IPS-18a (cell line): ENCODE results near the gene ZNF480.
A peak's percentile ranks its signal among the peaks of the same experiment; 100 is the strongest.
"Not testable (repeated sequence)": the region's sequence is repeated elsewhere in the genome, so short reads cannot be mapped to it uniquely, and the experiment has no call there.

Experiments
- H3K27ac ChIP-seq: one replicate; pipeline ENCODE4 v1.5.1; 2013; ENCODE audit warnings: low read length
- H3K27me3 ChIP-seq: one replicate; pipeline ENCODE4 v1.6.1; 2013; ENCODE audit warnings: mild to moderate bottlenecking, low read length; ENCODE audit not compliant: control insufficient read depth, insufficient read depth
- H3K36me3 ChIP-seq: one replicate; pipeline ENCODE4 v1.6.1; 2013; ENCODE audit warnings: low read depth, low read length; ENCODE audit not compliant: control insufficient read depth
- H3K4me1 ChIP-seq: one replicate; pipeline ENCODE4 v1.6.1; 2013; ENCODE audit warnings: low read depth, low read length; ENCODE audit not compliant: control insufficient read depth
- H3K4me3 ChIP-seq: one replicate; pipeline ENCODE4 v1.5.1; 2013; ENCODE audit warnings: low read length
- H3K9ac ChIP-seq: one replicate; pipeline ENCODE4 v1.6.1; 2013; ENCODE audit warnings: mild to moderate bottlenecking, low read length, moderate library complexity
- H3K9me3 ChIP-seq: one replicate; pipeline ENCODE4 v1.6.1; 2013; ENCODE audit warnings: low read depth, low read length; ENCODE audit not compliant: control insufficient read depth

ZNF480 gene

GRCh38 chr19:52291781-52292180 lies 5.2 kb upstream of the ZNF480 start:
- Histone ChIP-seq H3K9ac (no peak overlapping the region), H3K9me3 (no peaks in the 10 kb centered on the region), H3K27me3 (peaks cover 8% of the 10 kb centered on the region), H3K4me3 (no peak overlapping the region), H3K27ac (no peak overlapping the region), H3K36me3 (peaks cover 23% of the 10 kb centered on the region), H3K4me1 (no peaks in the 10 kb centered on the region)

DNA sequence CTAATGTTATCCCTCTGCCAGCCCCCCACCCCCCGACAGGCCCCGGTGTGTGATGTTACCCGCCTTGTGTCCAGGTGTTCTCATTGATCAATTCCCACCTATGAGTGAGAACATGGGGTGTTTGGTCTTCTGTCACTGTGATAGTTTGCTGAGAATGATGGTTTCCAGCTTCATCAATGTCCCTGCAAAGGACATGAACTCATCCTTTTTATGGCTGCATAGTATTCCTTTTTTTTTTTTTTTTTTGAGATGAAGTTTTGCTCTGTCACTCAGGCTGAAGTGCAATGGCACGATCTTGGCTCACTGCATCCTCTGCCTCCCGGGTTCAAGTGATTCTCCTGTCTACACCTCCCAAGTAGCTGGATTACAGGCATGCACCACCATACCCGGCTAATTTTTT lies 4.0 kb upstream of the ZNF480 start:
- peaks cover 23% of the 10 kb centered on the region for H3K36me3 ChIP-seq
- H3K4me1 ChIP-seq, H3K9me3 ChIP-seq, H3K27ac ChIP-seq, H3K9ac ChIP-seq, H3K27me3 ChIP-seq, H3K4me3 ChIP-seq: not testable (repeated sequence)

GRCh38 chr19:52296400-52296772 lies 583 bp upstream of the ZNF480 start:
- no peaks in the 10 kb centered on the region for H3K9me3 ChIP-seq
- H3K27me3 ChIP-seq: peaks cover 8% of the 10 kb centered on the region
- H3K36me3 ChIP-seq: peaks cover 19% of the 10 kb centered on the region
- H3K4me1 ChIP-seq: peaks cover 4% of the 10 kb centered on the region
- peak overlapping the region; percentile 59 for H3K4me3 ChIP-seq
- no peak overlapping the region for H3K9ac ChIP-seq
- H3K27ac ChIP-seq: no peak overlapping the region

DNA sequence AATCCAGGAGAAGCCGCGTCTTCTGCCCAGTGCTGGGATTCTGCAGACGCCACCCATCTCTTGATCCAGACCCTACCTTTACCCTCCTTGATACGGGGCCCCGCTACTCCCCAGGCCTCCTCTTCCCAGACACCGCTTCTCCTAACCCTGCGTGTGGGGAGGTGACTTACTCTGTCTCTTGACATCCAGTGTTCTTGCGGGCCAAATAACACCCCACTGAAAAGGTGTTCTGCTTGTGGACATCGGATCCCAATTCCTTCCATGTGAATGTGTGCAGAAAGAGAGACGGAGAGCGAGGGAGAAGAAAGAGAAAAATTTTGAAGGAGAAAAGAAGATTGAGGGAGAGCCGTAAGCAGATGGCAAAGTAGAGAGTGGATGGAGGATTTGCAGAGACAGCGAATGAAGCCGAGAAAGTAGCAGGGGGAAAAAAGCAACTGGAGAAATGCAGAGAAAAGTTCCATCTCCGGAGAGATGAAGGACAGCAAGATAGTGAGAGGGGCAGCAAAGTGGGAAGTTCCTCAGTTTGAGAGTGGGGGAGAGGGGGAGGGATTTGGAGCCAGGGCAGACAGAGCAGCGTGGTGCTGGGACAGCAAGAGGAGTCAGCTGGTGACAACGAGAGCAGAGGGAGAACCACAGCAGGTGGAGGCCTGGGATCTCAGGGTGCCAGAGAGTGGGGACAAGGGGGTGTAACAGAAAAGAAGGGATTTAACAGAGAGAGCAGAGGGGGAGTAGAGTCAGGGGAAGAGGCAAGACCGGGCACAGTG lies 814 bp downstream of the ZNF480 start:
- Histone ChIP-seq H3K4me3 (peak overlapping the region; percentile 92), H3K27me3 (peaks cover 8% of the 10 kb centered on the region), H3K4me1 (peaks cover 4% of the 10 kb centered on the region), H3K9ac (peak overlapping the region; percentile 93), H3K36me3 (peaks cover 29% of the 10 kb centered on the region), H3K27ac (no peak overlapping the region), H3K9me3 (no peaks in the 10 kb centered on the region)

GRCh38 chr19:52307275-52307674 lies 10.3 kb downstream of the ZNF480 start:
- H3K9ac ChIP-seq: no peak overlapping the region
- H3K9me3 ChIP-seq: peaks cover 63% of the 10 kb centered on the region
- no peaks in the 10 kb centered on the region for H3K4me1 ChIP-seq
- H3K27me3 ChIP-seq: no peaks in the 10 kb centered on the region
- H3K4me3 ChIP-seq: no peak overlapping the region
- no peak overlapping the region for H3K27ac ChIP-seq
- peaks cover 38% of the 10 kb centered on the region for H3K36me3 ChIP-seq

- Histone ChIP-seq H3K9ac (no peak overlapping the region), H3K4me3 (peak overlapping the region; percentile 18), H3K27ac (no peak overlapping the region), H3K27me3 (no peaks in the 10 kb centered on the region), H3K4me1 (no peaks in the 10 kb centered on the region), H3K36me3 (peaks cover 42% of the 10 kb centered on the region), H3K9me3 (peaks cover 90% of the 10 kb centered on the region)
Observed at GRCh38 chr19:52322429-52322828, 25.5 kb downstream of the ZNF480 start.

GRCh38 chr19:52331757-52332156 lies 34.8 kb downstream of the ZNF480 start:
- Histone ChIP-seq H3K4me1 (no peaks in the 10 kb centered on the region), H3K4me3 (no peak overlapping the region), H3K36me3 (no peaks in the 10 kb centered on the region), H3K9ac (no peak overlapping the region), H3K9me3 (peaks cover 40% of the 10 kb centered on the region), H3K27me3 (no peaks in the 10 kb centered on the region), H3K27ac (no peak overlapping the region)

GRCh38 chr19:52335768-52336116 lies 38.8 kb downstream of the ZNF480 start:
- Histone ChIP-seq H3K4me3 (peak overlapping the region; percentile 95), H3K9me3 (peaks cover 26% of the 10 kb centered on the region), H3K4me1 (no peaks in the 10 kb centered on the region), H3K27me3 (no peaks in the 10 kb centered on the region), H3K27ac (no peak overlapping the region), H3K9ac (peak overlapping the region; percentile 97), H3K36me3 (no peaks in the 10 kb centered on the region)

- H3K9ac ChIP-seq: peak within 1 kb of the TSS; percentile 97
- H3K27ac ChIP-seq: peak within 1 kb of the TSS; percentile 75
- peak within 1 kb of the TSS; percentile 95 for H3K4me3 ChIP-seq
- no peaks in the 10 kb centered on the region for H3K4me1 ChIP-seq
- H3K36me3 ChIP-seq: no peaks in the 10 kb centered on the region
- H3K9me3 ChIP-seq: peaks cover 21% of the 10 kb centered on the region
- no peaks in the 10 kb centered on the region for H3K27me3 ChIP-seq
Observed at GRCh38 chr19:52336117-52336790, 39.3 kb downstream of the ZNF480 start, which contains the start of gene ZNF610. ZNF610 (plus strand) TSS chr19:52336243; CDS start chr19:52349173, 12,930 bp downstream.

DNA sequence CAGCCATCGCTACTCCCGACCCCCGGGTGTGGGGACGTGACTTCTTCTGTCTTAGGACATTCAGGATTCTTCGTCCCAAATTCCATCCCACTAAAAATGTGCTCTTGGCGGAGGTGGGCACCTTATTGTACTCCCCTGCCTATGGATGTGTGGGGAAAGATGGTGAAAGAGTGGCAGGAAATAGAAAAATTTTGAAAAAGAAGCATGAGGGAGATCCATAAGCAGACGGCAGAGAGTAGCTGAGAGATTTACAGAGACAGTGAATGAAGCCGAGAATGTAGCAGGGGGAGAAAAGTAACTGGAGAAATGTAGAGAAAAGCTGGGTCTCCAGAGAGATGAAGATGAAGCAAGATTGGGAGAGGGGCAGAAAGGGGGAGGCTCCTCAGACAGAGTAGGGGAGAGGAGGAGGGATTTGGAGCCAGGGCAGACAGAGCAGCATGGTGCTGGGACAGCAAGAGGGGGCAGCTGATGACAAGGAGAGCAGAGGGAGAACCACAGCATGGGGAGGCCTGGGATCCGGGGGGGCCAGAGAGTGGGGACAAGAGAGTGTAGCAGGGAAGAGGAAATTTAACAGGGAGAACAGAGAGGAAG lies 39.9 kb downstream of the ZNF480 start:
- Histone ChIP-seq H3K4me1 (no peaks in the 10 kb centered on the region), H3K4me3 (peak overlapping the region; percentile 95), H3K9ac (peak overlapping the region; percentile 97), H3K36me3 (no peaks in the 10 kb centered on the region), H3K9me3 (peaks cover 14% of the 10 kb centered on the region), H3K27me3 (no peaks in the 10 kb centered on the region), H3K27ac (peak overlapping the region; percentile 75)

DNA sequence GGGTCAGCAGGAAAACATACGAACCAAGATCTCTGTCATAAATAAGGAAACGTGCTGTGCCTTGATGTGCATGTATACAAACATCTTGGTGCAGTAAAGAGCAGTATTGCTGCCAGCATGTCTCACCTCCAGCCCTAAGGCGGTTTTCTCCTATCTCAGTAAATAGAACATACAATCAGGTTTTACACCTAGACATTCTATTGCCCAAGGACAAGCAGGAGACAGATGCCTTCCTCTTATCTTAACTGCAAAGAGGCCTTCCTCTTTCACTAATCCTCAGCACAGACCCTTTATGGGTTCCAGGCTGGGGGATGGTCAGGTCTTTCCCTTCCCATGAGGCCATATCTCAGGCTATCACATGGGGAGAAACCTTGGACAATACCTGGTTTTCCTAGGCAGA lies 42.1 kb downstream of the ZNF480 start:
- H3K27ac ChIP-seq, H3K9me3 ChIP-seq, H3K4me1 ChIP-seq, H3K27me3 ChIP-seq, H3K36me3 ChIP-seq, H3K9ac ChIP-seq, H3K4me3 ChIP-seq: not testable (repeated sequence)
